Measurements from ENCODE around the gene CASQ2.

GRCh38 chr1:115744646-115745275 is 23.8 kb downstream of the CASQ2 start:
- TF ChIP-seq POLR2A (IDR thresholded peaks at IDR 0.05) (no peak), CTCF (IDR thresholded peaks at IDR 0.05) (no peak)
